BLaER1 (cell line): ENCODE results near the gene ATF6B.
A peak's percentile ranks its signal among the peaks of the same experiment; 100 is the strongest.

Experiments used
- H3K27ac ChIP-seq: shearing (Covaris generic); formaldehyde crosslinking; 2 replicates; pipeline ENCODE4 v1.8.1; 2022
- H3K27me3 ChIP-seq: shearing (Covaris generic); formaldehyde crosslinking; 2 replicates; pipeline ENCODE4 v1.8.1; 2022
- H3K36me3 ChIP-seq: shearing (Covaris generic); formaldehyde crosslinking; 2 replicates; pipeline ENCODE4 v1.8.1; 2022
- H3K4me1 ChIP-seq: shearing (Covaris generic); formaldehyde crosslinking; 2 replicates; pipeline ENCODE4 v1.8.1; 2022
- H3K4me2 ChIP-seq: shearing (Covaris generic); formaldehyde crosslinking; 2 replicates; pipeline ENCODE4 v1.8.1; 2022
- H3K4me3 ChIP-seq: shearing (Covaris generic); formaldehyde crosslinking; 2 replicates; pipeline ENCODE4 v1.8.1; 2022
- H3K9ac ChIP-seq: shearing (Covaris generic); formaldehyde crosslinking; 2 replicates; pipeline ENCODE4 v1.8.1; 2022
- H3K9me3 ChIP-seq: shearing (Covaris generic); formaldehyde crosslinking; 2 replicates; pipeline ENCODE4 v1.8.1; 2022
- H4K20me1 ChIP-seq: shearing (Covaris generic); formaldehyde crosslinking; 2 replicates; pipeline ENCODE4 v1.8.1; 2022
- Cebpa-rat ChIP-seq: shearing (Covaris generic); IDR thresholded peaks from 2 replicates; pipeline ENCODE4 v1.8.1; 2022

The ATF6B gene

GRCh38 chr6:32118782-32119628, 9.0 kb downstream of the ATF6B start:
- H4K20me1 ChIP-seq = peaks cover 4% of the 10 kb centered on the region; the same call in 1 of the 2 replicates
- peaks cover 7% of the 10 kb centered on the region; the same call in 1 of the 2 replicates for H3K4me1 ChIP-seq
- peaks cover 98% of the 10 kb centered on the region for H3K36me3 ChIP-seq

GRCh38 chr6:32117461-32117860, 10.6 kb downstream of the ATF6B start:
- Histone ChIP-seq H3K4me2 (no peak overlapping the region), H3K27me3 (no peaks in the 10 kb centered on the region), H3K4me1 (peaks cover 7% of the 10 kb centered on the region; the same call in 1 of the 2 replicates), H4K20me1 (peaks cover 4% of the 10 kb centered on the region; the same call in 1 of the 2 replicates), H3K9ac (peak overlapping the region; percentile 53), H3K4me3 (no peak overlapping the region), H3K9me3 (no peaks in the 10 kb centered on the region), H3K27ac (no peak overlapping the region), H3K36me3 (peaks cover 92% of the 10 kb centered on the region)
- TF ChIP-seq Cebpa-rat = no peak

More at GRCh38 chr6:32118782-32119628, 9.0 kb downstream of the ATF6B start:
- Histone ChIP-seq H3K4me2 (no peak overlapping the region), H3K27ac (no peak overlapping the region), H3K27me3 (no peaks in the 10 kb centered on the region), H3K9me3 (no peaks in the 10 kb centered on the region), H3K9ac (no peak overlapping the region), H3K4me3 (no peak overlapping the region)
- TF ChIP-seq Cebpa-rat = no peak

DNA sequence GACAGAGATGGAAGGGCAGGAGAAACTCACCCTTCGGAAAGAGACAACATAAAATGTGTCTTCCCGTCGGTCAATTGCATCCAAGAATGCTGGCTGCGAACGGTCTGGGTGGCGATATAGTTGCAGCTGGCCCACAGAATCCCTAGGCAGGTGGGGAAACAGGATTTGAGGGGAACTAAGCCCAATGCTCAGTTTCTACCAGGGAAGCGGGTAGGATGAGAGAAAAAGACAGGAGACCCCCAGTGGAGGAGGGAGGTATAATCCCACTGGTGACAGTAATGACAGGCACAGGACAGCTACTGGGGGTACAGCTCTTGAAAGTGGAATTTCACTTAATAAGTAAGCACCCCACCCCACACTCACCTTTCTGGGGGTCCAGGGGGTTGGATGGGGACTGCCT, 11.4 kb downstream of the ATF6B start:
- no peak for TF ChIP-seq Cebpa-rat
- Histone ChIP-seq H3K27me3 (no peaks in the 10 kb centered on the region), H3K4me2 (no peak overlapping the region), H3K27ac (no peak overlapping the region), H3K9ac (peak overlapping the region; percentile 53; the same call in 1 of the 2 replicates), H3K4me3 (no peak overlapping the region), H3K36me3 (peaks cover 86% of the 10 kb centered on the region), H3K9me3 (no peaks in the 10 kb centered on the region), H4K20me1 (peaks cover 4% of the 10 kb centered on the region; the same call in 1 of the 2 replicates), H3K4me1 (peaks cover 7% of the 10 kb centered on the region; the same call in 1 of the 2 replicates)

GRCh38 chr6:32115623-32116022, 12.4 kb downstream of the ATF6B start:
- TF ChIP-seq Cebpa-rat = no peak
- H3K4me2 ChIP-seq = no peak overlapping the region
- no peak overlapping the region for H3K4me3 ChIP-seq
- H3K36me3 ChIP-seq = peaks cover 86% of the 10 kb centered on the region
- H3K9me3 ChIP-seq = no peaks in the 10 kb centered on the region
- no peak overlapping the region for H3K9ac ChIP-seq
- H4K20me1 ChIP-seq = 0 out of 2 replicates have a peak, but pooled peaks cover 4% of the 10 kb centered on the region
- peaks cover 7% of the 10 kb centered on the region; the same call in 1 of the 2 replicates for H3K4me1 ChIP-seq
- H3K27me3 ChIP-seq = no peaks in the 10 kb centered on the region
- H3K27ac ChIP-seq = no peak overlapping the region

GRCh38 chr6:32114796-32115195, 13.2 kb downstream of the ATF6B start:
- Histone ChIP-seq H3K9ac (no peak overlapping the region), H3K27ac (no peak overlapping the region)

GRCh38 chr6:32113386-32114352, 14.4 kb downstream of the ATF6B start:
- H4K20me1 ChIP-seq = 0 out of 2 replicates have a peak, but pooled peaks cover 4% of the 10 kb centered on the region
- peaks cover 69% of the 10 kb centered on the region for H3K36me3 ChIP-seq
- no peak overlapping the region for H3K9ac ChIP-seq
- no peak overlapping the region for H3K27ac ChIP-seq
- H3K4me1 ChIP-seq = peaks cover 25% of the 10 kb centered on the region
- H3K27me3 ChIP-seq = no peaks in the 10 kb centered on the region
- H3K9me3 ChIP-seq = no peaks in the 10 kb centered on the region
- no peak for TF ChIP-seq Cebpa-rat
- no peak overlapping the region for H3K4me3 ChIP-seq
- no peak overlapping the region for H3K4me2 ChIP-seq

More at GRCh38 chr6:32114796-32115195, 13.2 kb downstream of the ATF6B start:
- no peak for TF ChIP-seq Cebpa-rat
- H3K4me1 ChIP-seq = peaks cover 13% of the 10 kb centered on the region
- H4K20me1 ChIP-seq = 0 out of 2 replicates have a peak, but pooled peaks cover 4% of the 10 kb centered on the region
- no peak overlapping the region for H3K4me3 ChIP-seq
- H3K4me2 ChIP-seq = no peak overlapping the region
- peaks cover 80% of the 10 kb centered on the region for H3K36me3 ChIP-seq
- no peaks in the 10 kb centered on the region for H3K27me3 ChIP-seq
- H3K9me3 ChIP-seq = no peaks in the 10 kb centered on the region

DNA sequence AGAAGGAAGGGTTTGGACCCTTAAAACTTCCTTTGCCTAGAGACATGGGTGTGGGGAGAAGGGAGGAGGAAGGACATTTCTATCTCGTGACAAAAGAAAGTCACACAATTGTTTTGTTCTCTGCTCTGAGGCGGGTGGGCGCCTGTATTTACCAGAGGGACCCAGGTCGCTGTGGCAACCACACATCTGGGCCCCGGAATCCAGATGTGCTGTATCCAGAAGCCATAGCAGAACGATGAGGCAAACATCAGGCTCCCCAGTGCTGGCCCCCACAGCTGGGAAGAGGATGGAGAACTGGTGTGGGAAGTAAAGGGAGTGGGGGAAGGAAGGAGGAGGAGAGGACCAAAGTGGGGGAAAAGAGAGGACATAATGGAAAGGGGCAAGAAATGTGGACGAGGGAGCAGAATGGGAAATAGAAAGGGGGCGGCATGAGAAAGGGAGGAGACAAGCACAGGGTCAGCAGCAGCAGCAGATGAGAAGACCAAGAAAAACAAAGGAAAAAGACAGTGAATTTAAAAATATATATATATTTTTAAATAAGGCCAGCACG, 15.5 kb downstream of the ATF6B start:
- no peak overlapping the region for H3K4me2 ChIP-seq
- no peak overlapping the region for H3K9ac ChIP-seq
- 0 out of 2 replicates have a peak, but pooled peaks cover 4% of the 10 kb centered on the region for H4K20me1 ChIP-seq
- no peaks in the 10 kb centered on the region for H3K27me3 ChIP-seq
- no peak for TF ChIP-seq Cebpa-rat
- H3K4me1 ChIP-seq = peaks cover 33% of the 10 kb centered on the region
- peaks cover 57% of the 10 kb centered on the region for H3K36me3 ChIP-seq
- no peaks in the 10 kb centered on the region for H3K9me3 ChIP-seq
- H3K4me3 ChIP-seq = no peak overlapping the region
- H3K27ac ChIP-seq = no peak overlapping the region

- H3K4me2 ChIP-seq = no peak overlapping the region
- H3K4me3 ChIP-seq = no peak overlapping the region
- no peak for TF ChIP-seq Cebpa-rat
- H3K9me3 ChIP-seq = no peaks in the 10 kb centered on the region
- H4K20me1 ChIP-seq = 0 out of 2 replicates have a peak, but pooled peaks cover 4% of the 10 kb centered on the region
- H3K27ac ChIP-seq = no peak overlapping the region
- no peaks in the 10 kb centered on the region for H3K27me3 ChIP-seq
- H3K4me1 ChIP-seq = peaks cover 32% of the 10 kb centered on the region
- H3K36me3 ChIP-seq = peaks cover 48% of the 10 kb centered on the region
- H3K9ac ChIP-seq = no peak overlapping the region
Observed at GRCh38 chr6:32111424-32112066, 16.5 kb downstream of the ATF6B start.

DNA sequence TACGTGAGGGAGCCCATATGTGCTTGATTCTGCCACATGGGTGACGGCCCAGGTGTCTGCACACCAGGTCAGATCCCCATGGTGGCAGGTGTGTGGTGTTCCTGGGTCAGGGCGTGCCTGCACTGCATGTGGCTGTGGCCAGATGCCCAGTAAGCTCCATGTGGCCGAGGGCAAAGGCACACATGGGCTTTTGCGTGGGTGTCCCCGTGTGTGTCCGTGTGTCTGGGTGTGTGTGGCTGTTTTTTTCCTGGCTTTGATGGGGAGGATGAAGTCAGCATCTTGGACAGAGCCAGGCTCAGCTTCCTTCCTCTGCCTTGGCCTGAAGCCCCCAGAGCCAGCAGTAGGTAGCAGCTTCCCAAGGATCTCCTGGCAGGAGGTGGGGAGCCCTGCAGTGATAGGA, 17.4 kb downstream of the ATF6B start:
- Histone ChIP-seq H4K20me1 (no peaks in the 10 kb centered on the region), H3K4me1 (peaks cover 32% of the 10 kb centered on the region), H3K9me3 (no peaks in the 10 kb centered on the region), H3K4me2 (no peak overlapping the region), H3K36me3 (peaks cover 39% of the 10 kb centered on the region), H3K4me3 (no peak overlapping the region), H3K27ac (no peak overlapping the region), H3K27me3 (no peaks in the 10 kb centered on the region), H3K9ac (no peak overlapping the region)
- TF ChIP-seq Cebpa-rat = no peak
